Measurements from ENCODE around the gene YY1. TPM values are rescaled to one million over a fixed set of nuclear protein-coding genes. Genes with fewer than 3 reads are reported as not detected.
"Not testable (repeated sequence)": the region's sequence is repeated elsewhere in the genome, so short reads cannot be mapped to it uniquely, and the experiment has no call there.

YY1 gene
- polyA plus RNA-seq, 4 donors: 131 to 164 (median 160) TPM

DNA sequence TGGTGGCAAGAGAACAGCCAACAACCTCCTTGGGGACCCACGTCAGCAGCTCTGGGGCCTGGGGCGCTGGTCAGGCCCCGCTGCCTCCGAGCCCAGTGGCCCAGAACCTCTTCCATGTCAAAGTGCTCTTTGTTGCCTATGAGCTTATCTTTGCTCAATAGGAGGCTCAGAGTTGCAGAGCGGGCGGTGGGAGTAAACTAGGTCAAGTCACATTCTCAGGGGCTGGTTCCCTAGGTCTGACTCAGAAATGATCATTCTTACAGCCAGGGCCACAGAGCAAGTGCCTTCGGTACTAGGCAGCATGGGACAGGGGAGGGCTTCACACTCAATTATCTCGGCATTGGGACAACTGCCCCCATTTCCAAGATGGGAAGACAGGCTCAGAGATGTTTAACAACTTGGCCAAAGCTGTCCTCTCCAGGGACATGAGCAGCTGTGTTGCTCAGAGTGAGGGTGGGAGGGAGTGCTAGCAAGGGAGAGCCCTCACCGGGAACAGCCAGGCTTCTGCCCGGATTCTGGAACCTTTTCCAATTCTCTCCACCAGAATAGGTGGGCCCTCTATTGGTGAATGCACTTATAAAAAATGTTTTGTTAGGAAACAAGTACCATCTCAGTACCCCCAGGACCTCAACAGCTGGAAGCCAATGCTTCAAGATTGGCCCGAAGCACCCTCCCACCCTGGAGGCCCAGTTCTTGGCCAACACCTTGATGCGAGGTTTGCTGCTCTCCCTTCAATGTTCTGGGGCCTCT, 55.4 kb downstream of the YY1 start:
- DNase-seq (ENCODE audit: low read depth in 4 of 4, low spot score in 3 of 4): no peak

DNA sequence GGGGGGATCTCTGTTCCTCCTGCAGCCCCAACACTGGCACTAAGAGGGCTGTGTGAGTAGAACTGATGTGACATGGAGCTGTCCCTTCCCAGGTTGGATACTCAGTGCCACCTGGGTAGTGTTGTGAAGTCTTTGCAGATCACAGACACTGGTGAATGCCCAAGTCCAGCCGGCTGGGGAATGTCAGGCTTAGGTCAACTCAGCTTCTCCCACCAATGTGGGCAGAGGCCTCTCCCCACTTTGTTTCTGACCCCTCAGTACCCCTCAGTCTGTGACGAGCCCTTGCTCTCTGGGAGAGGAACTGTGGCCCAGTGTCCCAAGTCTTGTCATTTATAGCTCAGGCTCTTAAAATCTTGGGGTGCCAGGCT, 56.0 kb downstream of the YY1 start:
- no peak for DNase-seq (ENCODE audit: low read depth in 4 of 4, low spot score in 3 of 4)

DNA sequence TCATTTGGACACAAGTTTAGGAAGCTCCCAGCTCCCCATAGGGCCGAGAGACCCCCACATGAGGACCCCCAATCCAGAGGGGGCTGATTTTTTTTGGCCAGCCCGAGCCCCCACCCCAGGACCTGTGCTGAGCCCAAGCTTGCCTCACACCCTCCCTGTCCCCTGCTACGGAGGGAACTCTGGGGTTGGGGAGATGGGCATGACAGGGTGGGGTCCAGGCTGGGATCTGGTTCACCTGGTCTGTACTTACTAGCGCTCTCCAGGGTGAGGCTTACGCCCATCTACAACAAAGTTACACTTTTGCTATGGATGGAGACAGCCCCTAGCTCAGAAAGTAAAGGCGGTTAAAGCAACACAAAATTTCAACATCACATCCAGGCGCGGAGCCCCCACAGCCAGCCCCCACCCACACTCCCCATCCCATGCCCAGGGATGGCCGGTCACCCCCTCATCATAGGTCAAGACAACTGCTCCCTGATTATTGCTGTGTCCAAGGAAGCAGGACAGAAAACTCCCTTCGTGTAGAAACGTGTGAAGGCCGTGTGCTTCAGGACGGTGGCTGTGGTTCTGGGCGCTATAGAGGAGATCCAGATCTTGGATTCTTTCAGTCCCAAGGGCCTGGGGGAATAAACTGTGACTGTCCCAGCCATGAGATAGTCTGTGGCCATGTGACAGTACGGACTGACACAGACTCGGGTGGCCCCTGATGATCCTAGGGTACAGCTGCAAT, 56.6 kb downstream of the YY1 start:
- no peak for DNase-seq (ENCODE audit: low read depth in 4 of 4, low spot score in 3 of 4)

DNA sequence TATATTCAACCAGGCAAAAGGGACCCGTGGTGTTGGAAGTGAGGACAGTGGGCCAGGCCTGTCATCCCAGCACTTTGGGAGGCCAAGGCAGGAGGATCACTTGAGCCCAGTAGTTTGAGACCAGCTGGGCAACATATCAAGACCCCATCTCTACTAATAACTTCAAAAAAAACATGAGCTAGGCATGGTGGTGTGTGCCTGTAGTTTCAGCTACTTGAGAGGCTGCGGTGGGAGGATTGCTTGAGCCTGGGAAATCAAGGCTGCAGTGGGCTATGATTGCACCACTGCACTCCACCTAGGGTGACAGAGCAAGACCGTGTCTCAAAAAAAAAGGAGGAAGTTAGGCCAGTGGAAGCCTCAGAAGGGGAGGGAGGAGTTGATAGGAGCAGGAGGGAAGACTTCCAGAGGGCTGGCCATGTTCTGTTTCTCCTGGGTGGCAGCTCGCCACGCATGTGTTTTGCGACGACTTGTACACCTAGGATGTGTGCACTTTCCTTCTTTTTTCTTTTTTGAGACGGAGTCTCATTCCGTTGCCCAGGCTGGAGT, 57.2 kb downstream of the YY1 start:
- no peak for DNase-seq (ENCODE audit: low read depth in 4 of 4, low spot score in 3 of 4)

DNA sequence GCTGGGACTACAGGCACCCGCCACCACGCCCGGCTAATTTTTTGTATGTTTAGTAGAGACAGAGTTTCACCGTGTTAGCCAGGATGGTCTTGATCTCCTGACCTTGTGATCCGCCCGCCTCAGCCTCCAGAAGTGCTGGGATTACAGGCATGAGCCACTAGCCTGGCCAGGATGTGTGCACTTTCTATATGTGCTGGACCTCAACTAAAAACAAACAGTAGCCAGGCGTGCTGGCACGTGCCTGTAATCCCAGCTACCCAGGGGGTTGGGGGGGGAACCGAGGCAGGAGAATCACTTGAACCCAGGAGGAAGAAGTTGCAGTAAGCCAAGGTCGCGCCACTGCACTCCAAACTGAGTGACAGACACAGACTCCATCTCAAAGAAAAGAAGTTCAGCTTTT, 57.8 kb downstream of the YY1 start:
- not testable (repeated sequence) for DNase-seq (ENCODE audit: low read depth in 4 of 4, low spot score in 3 of 4)

DNA sequence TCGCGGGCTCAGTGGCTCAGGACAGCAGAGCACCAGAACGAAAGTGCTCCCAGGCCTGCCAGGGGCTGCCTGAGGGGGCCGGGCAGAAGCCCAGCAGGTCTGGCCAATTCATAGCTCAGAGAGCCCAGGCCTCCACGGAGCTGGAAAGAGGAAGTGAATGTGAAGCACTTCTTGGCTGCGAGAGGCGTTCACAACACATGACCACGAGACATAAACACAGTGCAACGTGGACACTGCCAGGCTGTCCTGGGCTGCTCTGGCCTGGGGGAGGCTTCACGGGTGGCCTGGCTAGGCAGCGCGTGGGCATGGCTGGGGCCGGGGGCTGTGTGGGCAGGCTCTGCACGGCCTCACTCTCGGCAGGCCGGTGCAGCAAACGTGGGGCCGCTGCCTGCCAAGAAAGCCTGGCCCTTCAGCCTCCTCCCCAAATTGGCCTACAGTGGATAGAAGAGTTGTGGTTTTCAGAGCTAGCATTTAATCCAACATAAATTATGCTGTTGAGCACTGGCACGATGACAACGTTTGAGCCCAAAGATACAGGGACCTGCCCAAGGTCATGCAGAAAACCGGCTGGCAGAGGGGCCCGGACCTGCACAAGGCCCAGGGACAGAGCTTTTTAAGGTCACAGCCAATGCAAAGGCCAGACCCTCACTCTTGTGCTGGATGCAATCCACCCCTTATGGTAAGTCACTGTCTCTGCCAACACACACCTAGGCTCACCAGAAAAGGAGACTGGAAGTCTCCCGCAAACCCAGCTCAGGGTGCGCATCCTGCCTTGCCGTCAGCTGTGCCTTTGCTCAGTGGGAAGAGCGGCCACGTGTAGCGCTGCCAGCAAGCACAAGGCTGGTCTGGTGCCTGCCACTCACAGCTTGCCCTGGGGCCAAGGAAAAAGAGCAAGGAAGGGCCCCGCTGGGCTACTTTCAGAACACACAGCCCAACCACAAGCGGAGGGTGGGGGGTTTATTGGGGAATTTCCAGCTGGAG, 58.7 kb downstream of the YY1 start:
- DNase-seq (ENCODE audit: low read depth in 4 of 4, low spot score in 3 of 4): no peak

DNA sequence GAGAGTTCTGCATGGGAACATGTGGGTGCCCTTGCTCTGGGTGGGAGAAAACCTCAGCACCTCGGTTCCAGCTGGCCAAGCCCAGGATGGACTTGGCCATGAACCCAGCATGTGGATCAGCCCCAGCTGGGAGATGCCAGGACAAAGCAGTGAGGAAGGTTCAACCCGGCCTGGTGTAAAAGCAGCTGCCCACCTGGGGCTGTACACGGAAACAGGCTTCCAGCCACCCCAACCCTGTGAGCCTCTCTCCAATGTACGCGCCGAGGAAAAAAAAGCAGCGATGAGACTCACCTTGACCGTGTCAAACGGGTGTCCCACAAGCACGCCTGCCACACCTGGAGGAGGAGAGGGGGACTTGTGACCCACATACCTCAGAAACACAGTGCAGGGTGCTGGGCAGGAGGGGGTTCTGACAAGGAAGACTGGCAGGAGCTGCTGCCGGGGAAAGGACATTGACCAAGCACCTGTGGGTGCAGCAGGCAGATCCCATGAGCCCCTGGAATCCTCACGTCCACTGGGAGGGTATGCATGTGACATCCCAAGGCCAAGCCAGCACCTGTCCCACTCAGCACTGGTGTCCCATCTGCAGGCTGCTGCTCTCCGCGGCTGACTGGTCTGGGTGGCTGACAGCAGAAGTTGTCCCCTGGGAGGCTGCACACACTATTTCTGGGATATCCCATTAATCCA, 59.8 kb downstream of the YY1 start:
- DNase-seq (ENCODE audit: low read depth in 4 of 4, low spot score in 3 of 4): no peak

DNA sequence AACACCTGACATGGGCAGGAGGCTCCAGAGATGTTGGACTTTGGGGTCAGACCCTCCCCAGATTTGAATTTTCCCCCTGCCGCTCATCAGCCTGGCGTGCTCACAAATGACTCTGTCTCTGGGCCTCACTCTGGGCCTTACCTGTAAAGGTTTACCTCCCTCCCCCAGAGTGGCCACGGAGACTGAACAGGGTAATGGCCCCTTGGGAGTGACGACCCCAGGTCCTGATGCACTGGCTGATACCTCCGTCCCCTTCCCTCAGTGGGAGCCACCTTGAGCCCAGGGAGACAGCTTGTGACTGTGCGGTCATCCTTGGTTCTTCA, 60.3 kb downstream of the YY1 start:
- DNase-seq (ENCODE audit: low read depth in 4 of 4, low spot score in 3 of 4): no peak

DNA sequence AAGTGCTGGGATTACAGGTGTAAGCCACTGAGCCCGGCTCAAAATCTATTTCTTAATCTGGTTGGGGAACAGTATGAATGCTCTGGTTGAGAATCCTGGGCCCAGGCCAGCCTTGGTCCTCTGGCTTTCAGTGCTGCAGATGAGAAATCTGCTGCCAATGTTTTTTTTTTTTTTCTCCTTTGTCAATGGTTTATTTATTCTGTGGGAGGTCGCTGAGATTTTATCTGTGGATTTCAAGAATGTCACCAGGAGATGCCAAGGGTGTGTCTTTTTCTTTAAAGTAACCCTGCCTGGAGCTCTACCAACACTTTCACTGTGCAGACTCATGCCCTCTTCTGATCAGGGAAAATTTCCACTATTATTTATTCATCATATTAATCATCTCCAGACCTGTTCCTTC, 63.7 kb downstream of the YY1 start:
- DNase-seq (ENCODE audit: low read depth in 4 of 4, low spot score in 3 of 4): no peak

DNA sequence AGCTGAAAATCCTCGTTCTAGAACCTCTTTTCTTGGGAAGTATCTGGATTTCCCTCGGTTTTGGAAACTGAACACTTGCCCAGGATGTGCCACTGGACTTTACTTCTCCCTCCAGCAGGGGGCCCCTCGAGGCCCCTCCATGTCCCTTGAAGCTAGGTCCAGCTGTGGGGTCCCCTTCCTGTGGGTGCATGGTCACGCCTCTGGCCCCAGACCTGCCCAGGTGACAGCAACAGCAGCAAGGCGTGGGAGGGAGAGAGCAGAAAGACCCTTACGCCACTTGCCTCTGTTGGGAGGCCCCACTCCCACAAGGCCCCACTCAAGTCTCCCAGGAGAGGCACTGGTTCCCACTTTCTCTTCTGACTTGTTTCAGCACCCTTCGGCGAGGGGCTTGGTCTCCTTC, 64.2 kb downstream of the YY1 start:
- DNase-seq (ENCODE audit: low read depth in 4 of 4, low spot score in 3 of 4): no peak

DNA sequence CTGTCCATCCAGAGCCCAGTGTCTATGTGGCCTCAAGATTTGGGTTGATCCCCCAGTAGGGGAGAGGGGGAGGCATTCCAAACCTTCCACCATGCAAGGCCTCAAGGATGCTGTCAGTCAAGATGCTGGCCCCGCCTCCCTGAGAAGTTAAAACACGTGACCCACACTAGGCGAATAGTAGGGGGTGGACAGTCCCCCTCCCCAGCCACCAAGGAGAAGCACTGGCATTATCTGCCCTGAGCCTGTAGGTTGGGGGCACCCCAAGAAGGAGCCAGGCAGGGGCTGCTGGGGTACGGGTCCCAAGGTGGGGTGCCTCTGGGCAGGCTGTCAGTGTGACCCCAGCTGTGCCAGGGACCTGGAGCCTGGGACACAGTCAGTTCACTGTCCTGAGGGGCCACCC, 65.0 kb downstream of the YY1 start:
- DNase-seq (ENCODE audit: low read depth in 4 of 4, low spot score in 3 of 4): no peak

DNA sequence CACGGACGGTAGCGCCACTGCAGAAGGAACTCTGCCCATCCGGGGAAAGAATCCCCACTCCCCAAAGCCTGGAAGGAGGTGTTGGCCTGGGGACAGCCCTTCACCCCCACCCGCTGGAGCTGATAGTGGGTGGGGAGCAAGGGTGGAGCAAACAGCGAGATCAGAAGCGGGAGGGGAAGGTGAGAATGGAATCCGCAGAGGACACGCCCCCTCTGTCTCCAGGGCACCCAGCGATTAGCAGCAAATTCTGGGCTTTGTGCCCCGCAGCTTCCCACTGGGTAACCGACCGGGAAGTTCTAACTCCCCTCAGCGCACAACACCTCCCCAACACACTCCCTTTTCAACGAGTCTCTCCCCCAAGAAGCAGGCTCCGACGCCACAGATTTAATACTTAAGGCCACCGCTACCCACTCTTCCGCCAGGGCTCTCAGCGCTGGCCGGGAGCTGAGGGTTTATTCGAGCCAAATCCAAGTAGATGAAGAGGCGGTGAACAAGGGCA, 65.9 kb downstream of the YY1 start:
- no peak for DNase-seq (ENCODE audit: low read depth in 4 of 4, low spot score in 3 of 4)

DNA sequence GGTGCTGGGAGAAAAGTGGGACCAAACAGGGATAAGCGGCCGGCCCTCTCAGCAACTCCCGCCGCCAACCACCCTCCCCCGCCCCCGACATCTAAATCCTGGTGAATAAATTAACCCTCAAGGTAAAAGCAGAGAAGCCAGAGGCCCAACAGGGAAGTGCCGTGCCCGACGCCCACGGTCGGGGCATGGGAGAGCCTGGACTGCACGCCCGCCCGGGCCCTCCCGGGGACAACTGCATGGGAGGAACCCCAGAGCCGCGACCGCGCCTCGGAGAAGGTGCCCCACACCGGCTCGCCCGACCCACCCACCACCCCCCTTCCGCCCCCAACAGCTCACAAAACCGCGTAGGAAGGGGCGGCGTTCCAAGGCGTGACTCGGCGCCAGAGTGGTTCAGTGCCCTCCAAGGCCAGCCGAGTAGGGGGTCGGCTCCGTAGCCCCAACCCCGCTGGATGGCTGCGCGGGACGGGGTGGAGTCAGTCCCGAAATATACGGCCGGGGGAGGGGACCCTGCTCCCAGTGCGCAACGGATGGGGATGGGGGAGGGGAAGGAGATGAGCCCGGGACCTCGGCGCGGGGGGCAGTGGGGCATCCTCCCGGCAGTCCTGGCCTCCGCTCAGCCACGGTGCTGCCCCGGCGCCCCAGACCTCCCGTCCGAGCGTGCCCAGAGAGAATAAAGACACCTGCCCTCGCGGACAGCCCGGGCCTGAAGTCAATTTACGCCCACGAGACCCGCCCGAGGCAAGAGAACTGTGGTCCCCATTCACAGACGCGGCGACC, 66.6 kb downstream of the YY1 start:
- no peak for DNase-seq (ENCODE audit: low read depth in 4 of 4, low spot score in 3 of 4)

DNA sequence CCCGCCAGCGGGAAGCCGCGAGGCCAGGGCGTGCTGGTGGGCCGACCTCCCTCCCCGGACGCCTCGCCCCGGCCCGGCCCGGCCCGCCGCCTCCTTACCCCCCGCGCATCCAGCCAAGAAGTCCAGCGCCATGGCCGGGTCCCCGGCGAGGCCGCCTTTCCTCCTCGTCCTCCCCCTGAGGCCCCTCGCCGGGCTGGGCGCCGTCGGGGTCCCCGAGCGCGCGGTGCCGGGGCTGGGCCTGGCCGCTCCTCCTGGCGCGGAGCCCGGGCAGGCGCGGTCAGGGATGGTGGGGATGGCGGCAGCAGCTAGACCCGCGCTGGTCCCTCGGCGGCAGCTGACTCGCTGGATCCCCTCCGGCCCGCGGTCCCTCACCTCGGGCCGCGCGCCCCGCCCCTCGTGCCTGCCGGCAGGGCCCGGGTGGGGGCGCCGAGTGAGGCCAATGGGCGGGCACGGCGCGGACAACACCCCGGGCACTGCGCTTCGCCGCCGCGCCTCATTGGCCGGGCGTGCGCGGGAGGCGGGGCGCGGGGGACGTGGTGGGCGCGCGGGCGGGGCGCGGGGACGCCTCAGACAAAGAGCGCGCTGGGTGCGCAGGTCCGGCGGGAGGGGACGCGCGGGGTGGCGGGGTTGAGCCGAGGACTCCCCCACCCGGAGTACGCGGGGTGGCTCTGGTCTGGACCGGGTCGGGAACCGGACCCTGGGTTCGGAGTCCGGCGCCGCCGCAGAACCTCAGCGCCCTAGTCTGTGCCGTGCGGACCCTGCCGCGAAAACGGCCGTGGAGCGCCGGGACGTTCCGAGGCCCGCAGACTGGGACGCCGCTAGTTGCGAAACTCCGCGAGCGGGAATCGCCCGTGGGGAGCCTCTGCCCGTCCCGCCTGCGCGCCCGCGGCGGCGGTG, 67.4 kb downstream of the YY1 start, which contains the start of gene SLC25A29:
Gene SLC25A29 (minus strand): TSS at position 344 of the 897 bp plus-strand sequence. CDS start 212 bp downstream, at position 132.
- peak; percentile 68 to 82 (median 78) for DNase-seq (ENCODE audit: low read depth in 4 of 4, low spot score in 3 of 4)

DNA sequence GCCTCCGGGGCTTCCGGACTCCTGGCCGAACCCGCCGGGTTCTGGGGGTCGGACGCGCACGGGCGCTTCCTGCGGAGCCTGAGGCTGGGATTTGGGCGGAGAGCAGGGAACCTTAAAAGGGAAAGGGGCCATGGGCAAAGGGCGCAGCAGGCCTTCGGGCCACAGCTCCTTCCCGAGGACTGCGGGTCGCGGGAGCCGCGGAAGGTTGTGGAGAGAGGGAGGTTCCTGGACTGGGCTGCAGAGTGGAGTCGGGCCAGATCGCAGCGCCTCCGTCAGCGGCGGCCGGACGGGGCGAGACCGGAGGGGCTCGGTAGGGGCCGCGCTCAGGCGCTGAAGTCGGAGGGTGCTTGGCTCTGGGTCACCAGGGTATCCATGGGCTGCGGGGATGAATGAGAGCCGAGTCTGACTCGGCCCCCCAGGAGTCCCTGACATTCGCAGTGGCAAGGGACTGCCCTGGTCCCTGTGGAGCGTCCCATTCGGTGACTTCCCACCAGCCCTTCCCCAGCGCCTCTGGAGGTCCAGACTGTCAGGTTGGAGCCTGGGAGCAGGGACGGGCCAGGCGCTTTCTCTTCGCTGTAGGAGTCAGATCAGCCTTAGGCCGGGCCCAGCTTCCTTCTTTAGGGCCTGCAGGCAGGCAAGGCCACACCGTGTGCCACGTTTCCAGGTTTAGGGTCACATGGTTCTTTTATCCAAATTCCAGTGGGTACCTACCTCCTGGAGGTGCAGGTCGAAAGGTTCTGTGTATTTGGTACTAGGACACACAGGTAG, 68.2 kb downstream of the YY1 start:
- no peak for DNase-seq (ENCODE audit: low read depth in 4 of 4, low spot score in 3 of 4)

DNA sequence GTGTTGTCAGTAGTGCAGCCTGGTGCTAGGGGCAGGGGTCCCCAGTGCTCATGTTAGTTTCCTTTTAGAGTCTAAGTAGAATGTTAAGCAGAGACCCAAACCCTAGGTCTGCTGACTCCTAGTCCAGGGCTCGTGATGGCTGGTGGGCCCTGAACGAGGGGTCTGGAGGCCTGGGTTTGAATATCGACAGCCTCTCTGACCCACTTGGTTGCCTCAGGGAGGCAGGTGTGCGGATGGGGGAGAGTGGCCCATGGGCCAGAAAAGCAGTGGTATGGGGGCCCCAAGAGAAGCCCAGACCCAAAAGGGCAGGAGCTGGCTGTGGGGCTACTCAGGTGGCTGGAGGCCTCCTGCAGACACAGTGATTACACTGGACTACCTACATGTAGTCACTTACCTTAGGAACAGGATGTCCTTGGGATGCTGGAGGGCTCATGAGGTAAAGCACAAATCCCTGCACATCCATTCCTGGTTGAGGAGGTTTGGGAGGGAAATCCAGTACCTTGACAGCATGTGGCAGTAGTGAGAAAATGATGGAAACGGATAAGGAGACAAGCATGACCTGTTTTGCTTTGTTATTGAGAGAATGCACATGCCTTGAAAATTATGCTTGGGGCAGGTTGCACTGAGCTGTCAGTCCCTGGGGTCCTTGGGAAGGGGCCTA, 69.0 kb downstream of the YY1 start:
- no peak for DNase-seq (ENCODE audit: low read depth in 4 of 4, low spot score in 3 of 4)

DNA sequence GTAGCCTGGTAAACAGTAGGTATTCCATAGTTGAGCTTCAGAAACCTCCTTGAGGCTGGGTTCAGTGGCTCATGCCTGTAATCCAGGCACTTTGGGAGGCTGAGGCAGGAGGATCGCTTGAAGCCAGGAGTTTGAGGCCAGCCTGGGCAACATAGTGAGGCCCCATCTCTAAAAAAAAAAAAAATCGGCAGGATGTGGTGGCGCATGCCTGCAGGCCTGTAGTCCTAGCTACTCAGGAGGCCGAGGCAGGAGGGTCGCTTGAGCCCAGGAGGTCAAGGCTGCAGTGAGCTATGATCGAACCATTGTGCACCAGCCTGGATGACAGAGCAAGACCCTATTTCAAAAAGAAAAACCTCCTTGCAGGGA, 69.5 kb downstream of the YY1 start:
- DNase-seq (ENCODE audit: low read depth in 4 of 4, low spot score in 3 of 4): not testable (repeated sequence)

Data from right renal pelvis (tissue), 4 donors.